ENCODE measurements around the gene SBF1.

DNA sequence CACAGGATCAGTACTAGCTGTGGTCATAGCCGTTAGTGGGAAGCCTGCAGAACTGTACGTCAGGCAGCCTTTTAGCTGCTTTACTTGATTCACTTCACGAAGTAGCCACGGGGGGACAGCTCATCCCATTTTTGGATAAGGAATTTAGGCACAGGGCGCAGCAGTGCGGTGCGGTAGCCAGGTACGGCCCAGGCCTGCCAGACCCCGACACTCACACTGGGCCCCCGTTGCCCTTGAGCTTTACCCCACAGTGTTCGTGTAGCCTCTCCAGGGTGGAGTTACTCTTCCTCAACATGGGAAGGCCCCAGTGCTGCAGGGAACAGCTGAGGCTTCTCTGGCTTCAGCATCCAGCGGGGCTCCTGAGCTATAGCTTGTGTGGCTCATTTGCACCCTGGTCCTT lies 59.4 kb downstream of the SBF1 start:
- TF ChIP-seq, protein P1, sequence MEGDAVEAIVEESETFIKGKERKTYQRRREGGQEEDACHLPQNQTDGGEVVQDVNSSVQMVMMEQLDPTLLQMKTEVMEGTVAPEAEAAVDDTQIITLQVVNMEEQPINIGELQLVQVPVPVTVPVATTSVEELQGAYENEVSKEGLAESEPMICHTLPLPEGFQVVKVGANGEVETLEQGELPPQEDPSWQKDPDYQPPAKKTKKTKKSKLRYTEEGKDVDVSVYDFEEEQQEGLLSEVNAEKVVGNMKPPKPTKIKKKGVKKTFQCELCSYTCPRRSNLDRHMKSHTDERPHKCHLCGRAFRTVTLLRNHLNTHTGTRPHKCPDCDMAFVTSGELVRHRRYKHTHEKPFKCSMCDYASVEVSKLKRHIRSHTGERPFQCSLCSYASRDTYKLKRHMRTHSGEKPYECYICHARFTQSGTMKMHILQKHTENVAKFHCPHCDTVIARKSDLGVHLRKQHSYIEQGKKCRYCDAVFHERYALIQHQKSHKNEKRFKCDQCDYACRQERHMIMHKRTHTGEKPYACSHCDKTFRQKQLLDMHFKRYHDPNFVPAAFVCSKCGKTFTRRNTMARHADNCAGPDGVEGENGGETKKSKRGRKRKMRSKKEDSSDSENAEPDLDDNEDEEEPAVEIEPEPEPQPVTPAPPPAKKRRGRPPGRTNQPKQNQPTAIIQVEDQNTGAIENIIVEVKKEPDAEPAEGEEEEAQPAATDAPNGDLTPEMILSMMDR (IDR thresholded peaks at IDR 0.05), result no peak
- TF ChIP-seq EP300 (IDR thresholded peaks at IDR 0.05) (no peak), POLR2A (IDR thresholded peaks at IDR 0.05) (no peak)
